HG03439 (cell line): ENCODE results near the gene LRP10.
"Not testable (repeated sequence)": the region's sequence is repeated elsewhere in the genome, so short reads cannot be mapped to it uniquely, and the experiment has no call there.

ENCODE experiments used
- ATAC-seq: cut with Tn5 transposase; IDR thresholded peaks from one replicate; pipeline ENCODE4 v1.9.1; 2021; ENCODE audit warnings: mild to moderate bottlenecking, moderate library complexity; ENCODE audit not compliant: unreplicated experiment

LRP10 gene

DNA sequence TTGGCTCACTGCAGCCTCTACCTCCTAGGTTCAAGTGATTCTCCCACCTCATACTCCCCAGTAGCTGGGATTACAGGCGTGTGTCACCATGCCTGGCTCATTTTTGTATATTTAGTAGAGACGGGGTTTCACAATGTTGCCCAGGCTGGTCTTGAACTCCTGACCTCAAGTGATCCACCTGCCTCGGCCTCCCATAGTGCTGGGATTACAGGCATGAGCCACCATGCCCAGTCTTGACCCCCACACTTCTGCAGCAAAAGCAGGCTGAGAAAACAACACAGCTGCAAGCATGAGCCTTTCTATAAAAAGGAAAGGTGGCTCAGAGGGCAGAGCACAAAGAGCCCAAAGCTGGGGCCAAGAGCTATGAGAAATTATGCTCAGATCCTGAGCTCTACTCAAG, 11.2 kb upstream of the LRP10 start:
- ATAC-seq: not testable (repeated sequence)

DNA sequence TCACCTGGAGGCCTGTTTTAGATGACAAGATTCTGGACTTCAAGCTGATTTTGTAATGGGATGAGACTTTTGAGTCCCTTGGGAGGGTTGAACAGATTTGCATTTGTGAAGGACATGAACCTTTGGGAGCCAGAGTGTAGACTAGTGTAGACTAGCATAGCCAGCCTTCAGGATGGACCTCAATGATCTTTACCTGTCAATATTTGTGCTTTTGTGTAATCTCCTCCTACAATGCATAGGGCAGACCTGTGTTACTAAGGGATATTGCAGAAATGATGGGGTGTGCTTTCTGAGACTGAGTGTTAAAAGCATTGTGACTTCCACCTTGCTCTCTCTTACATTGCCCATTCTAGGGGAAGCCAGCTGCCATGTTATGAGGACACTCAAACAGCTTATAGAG, 9.9 kb upstream of the LRP10 start:
- ATAC-seq: no peak

DNA sequence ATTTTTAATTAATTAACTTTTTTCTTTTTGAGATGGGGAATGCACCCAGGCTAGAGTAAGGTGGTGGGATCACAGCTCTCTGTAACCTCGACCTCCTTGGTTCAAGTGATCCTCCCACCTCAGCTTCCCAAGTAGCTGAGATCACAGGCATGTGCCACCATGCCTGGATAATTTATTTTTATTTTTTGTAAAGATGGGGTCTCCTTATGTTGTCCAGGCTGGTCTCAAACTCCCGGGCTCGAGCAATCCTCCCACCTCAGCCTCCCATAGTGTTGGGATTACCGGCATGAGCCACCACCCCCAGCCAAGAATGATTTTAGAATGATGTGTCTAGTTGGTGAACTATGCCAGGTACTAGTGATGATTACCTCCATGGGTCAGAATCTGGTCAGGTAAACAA, 6.6 kb upstream of the LRP10 start:
- no peak for ATAC-seq

DNA sequence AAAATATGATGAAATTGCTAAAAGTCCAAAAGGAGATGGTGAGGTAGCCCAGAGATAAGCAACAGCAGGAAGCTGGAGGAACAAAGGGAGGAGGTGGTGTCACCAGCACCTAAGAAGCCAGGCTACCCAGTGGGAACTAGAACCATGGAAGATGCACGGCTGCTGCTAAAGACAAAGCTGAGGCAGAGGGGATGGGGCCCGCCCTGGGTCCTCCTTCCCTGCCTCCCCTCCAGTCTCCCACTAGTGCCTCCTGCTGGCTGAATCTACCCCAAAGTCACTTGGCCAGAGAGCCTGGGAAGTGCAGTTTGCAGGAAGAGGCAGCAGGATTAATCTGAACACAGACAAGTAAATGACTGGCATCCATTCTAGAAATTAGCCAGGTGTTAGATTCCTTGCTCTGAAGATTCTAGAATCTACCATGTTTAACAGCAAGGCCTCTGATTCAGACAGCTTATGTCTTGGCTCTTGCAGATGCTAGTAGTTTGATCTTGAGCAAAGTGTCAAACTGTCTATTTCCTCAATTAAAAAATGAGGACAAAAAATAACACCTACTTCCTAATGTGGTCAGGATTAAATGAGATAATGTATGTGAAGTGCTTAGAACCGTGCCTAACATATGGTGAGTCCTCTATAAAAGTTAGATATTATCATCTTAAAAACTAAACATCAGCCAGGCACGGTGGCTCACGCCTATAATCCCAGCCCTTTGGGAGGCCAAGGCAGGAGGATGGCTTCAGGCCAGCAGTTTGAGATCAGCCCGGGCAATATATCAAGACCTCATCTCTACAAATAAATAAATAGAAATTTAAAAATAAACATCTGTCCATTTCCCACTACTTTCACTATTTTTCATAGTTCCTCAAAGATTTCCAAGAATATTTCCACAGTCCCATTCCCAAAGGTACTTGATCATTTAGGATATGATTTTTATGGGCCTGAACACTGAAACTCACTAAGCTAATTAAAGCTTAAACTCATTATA, 5.8 kb upstream of the LRP10 start:
- ATAC-seq: no peak

DNA sequence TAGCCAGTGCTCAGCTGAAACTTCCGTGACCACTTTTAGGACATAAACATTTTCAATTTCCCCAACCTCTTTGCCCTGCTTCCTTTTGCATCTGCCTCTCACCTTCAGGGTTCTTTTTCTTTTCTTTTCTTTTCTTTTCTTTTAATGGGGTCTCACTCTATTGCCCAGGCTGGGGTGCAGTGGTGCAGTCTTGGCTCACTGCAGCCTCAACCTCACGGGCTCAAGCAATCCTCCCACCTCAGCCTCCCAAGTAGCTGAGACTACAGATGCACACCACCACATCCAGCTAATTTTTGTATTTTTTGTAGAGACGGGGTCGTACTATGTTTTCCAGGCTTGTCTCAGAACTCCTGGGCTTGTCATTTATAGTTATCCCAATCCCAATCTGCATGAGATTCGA, 4.7 kb upstream of the LRP10 start:
- ATAC-seq: no peak

DNA sequence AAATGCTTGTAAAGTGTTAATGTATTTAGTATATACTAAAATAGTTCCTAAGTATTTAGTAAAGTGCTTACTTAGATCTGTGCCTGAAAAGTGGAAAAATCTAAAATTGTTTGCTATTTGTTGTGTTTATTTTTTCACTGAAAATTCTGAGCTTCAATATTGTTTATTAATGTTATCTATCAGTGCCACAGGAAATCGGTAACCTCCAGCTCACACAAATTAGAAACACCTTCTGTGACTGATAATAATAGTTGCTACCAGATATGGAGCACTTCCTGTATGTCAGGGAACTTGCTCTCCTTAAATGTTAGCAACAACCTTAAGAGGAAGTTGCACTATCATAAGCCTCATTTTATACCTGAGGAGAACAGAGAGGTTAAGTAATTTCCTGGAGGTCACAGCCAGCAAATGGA, 723 bp upstream of the LRP10 start:
- peak; percentile 34 for ATAC-seq

DNA sequence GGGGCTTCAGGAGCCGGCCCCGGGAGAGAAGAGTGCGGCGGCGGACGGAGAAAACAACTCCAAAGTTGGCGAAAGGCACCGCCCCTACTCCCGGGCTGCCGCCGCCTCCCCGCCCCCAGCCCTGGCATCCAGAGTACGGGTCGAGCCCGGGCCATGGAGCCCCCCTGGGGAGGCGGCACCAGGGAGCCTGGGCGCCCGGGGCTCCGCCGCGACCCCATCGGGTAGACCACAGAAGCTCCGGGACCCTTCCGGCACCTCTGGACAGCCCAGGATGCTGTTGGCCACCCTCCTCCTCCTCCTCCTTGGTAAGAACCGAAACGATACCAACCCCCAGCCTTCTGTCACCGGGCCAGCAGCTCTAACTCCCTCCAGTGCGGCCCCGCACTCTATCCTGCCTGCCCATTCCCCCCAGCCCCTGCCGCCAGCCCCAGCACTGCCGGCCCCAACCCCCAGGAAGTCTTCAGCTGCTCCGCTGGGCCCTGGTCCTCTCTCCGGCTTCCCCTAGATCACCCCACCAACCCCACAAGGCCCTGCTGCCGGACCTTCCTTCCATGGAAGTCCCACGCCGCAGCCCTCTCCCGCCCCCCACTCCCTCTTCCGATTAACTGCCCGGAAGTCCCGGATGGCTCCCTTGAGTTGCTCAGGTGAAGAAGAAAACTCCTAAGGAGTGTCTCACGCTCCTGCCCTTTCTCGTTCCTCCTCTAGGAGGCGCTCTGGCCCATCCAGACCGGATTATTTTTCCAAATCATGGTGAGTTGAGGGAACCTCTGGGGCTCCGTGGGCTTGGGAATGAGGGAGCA, 693 bp downstream of the LRP10 start:
- ATAC-seq: peak; percentile 28

DNA sequence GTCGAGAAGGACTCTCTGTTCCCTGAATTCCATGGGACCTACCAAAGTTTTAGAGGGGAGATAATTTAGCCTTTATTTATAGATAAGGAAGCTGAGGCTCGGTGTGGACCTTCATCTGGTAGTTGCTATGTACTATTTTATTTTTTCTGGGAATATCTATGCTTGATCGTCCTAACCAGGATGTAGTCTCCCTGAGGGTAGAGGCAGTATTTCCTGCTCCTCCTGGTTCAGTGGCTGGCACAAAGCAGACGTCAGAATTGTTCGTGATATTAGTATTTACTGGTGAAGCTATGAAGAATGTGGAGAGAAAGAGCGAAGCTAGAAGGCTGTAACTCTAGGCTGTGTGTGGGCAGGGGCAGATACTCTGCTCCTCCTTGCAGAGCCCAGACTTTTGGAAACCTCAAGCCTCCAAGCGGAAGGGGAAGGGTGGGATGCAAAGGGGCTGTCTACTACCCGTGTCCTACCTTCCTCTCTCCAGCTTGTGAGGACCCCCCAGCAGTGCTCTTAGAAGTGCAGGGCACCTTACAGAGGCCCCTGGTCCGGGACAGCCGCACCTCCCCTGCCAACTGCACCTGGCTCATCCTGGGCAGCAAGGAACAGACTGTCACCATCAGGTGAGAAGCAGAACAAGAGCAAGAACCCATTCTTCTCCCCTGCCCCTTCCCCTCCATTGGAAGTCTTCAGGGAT, 1.4 kb downstream of the LRP10 start:
- ATAC-seq: no peak

DNA sequence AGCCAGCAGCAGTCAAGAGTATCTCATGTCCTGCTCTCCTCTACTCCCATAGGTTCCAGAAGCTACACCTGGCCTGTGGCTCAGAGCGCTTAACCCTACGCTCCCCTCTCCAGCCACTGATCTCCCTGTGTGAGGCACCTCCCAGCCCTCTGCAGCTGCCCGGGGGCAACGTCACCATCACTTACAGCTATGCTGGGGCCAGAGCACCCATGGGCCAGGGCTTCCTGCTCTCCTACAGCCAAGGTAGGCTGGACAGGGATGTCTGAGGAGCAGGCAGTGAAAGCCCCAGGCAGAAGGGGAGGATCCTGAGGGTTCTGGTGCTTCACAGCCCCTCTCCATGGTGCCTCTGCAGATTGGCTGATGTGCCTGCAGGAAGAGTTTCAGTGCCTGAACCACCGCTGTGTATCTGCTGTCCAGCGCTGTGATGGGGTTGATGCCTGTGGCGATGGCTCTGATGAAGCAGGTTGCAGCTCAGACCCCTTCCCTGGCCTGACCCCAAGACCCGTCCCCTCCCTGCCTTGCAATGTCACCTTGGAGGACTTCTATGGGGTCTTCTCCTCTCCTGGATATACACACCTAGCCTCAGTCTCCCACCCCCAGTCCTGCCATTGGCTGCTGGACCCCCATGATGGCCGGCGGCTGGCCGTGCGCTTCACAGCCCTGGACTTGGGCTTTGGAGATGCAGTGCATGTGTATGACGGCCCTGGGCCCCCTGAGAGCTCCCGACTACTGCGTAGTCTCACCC, 3.6 kb downstream of the LRP10 start:
- no peak for ATAC-seq

DNA sequence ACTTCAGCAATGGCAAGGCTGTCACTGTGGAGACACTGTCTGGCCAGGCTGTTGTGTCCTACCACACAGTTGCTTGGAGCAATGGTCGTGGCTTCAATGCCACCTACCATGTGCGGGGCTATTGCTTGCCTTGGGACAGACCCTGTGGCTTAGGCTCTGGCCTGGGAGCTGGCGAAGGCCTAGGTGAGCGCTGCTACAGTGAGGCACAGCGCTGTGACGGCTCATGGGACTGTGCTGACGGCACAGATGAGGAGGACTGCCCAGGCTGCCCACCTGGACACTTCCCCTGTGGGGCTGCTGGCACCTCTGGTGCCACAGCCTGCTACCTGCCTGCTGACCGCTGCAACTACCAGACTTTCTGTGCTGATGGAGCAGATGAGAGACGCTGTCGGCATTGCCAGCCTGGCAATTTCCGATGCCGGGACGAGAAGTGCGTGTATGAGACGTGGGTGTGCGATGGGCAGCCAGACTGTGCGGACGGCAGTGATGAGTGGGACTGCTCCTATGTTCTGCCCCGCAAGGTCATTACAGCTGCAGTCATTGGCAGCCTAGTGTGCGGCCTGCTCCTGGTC, 4.3 kb downstream of the LRP10 start:
- no peak for ATAC-seq

DNA sequence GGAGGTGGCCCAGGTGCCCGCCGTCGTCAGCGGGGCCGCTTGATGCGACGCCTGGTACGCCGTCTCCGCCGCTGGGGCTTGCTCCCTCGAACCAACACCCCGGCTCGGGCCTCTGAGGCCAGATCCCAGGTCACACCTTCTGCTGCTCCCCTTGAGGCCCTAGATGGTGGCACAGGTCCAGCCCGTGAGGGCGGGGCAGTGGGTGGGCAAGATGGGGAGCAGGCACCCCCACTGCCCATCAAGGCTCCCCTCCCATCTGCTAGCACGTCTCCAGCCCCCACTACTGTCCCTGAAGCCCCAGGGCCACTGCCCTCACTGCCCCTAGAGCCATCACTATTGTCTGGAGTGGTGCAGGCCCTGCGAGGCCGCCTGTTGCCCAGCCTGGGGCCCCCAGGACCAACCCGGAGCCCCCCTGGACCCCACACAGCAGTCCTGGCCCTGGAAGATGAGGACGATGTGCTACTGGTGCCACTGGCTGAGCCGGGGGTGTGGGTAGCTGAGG, 5.5 kb downstream of the LRP10 start:
- no peak for ATAC-seq

DNA sequence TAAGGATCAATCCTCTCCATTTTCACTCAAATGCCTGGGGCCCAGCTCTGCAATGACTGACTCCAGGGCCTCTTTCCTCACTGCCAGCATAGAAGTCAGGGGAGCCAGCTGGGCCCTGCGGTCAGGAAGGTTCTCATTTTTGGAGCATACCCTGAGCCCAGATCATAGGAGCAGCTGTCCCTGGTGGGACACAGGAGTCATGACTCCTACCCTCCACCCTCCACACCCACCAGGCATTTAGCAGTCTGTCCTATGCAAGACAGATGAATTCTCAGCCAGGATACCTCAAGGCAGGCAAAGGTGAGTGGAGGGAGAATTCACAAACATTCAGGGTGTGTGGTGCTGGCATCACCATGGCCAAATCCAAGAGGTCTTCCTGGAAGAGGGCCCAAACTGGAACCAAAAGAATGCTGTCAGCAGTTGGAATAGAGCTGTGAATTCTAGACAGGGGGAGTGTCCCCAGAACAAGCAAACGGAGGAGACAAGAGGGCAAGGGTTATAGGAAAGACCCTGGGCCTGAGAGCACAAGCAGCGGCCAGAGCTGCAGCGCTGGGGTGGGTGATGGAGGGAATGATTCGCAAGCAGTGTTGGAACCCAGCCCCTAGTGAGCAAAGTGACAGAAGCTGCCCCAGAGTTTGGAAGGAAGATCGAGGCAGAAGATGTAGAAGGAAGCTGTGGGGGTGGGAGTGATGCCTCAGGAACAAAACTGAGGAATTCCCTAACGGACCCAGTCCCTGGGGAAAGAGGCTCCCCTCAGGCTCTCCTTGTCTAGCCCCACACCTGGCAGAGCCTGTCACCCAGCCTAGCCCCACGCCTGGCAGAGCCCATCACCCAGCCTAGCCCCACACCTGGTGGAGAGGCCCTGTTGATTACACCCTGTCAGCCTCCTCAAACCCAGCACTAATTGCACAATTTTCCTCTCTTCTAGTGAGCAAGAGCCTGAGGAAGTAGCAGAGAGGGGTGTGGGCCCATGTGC, 7.0 kb downstream of the LRP10 start:
- no peak for ATAC-seq

DNA sequence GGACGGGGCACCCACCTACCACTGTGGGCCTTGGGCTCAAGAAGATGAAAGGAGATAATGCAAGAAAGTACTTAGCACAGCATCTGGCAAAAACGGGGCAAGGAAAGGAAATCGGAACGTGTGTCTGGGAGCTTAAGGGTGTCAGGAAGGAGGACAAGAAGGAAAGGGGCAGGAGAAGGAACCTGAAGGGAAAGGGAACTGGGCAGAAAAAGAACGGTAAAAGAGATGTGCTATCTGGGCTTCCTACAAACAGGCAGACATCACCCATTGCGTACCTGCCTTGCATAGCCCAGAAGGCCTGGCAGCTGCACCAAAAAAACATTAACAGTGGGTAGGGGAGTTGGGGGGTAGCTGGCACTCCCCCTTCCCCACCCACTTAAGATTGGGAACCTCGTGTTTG, 10.5 kb downstream of the LRP10 start:
- ATAC-seq: no peak

DNA sequence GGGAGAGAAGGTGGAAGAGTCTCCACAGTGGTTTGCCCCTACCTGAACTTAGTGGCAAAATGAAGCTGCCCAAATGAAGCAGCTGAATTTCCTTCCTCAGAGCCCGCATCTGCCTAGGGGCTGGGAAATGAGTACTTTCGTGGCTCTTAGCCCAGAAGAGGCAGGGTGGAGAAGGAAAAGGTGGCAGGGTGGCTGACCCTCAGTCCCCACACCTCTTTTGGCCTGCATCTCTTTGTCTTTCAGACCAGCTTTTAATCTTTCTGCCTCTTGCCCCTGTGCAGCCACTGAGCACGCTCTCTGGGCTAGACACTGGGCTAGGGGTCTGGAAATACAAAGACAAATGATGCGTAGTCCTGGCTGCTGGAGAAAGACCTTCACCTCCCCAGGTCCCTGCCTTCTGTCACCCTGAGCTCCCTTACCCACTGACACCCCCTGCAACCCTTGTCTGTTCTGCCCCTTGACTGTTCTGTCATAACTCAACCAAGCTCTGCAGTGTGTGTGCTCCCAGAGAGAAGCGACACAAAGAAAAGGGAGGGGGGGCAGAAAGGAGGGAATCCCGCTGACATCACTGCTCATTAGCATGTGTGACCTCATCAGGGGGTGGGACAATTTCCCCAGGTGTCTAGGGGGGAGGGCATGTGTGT, 11.1 kb downstream of the LRP10 start:
- no peak for ATAC-seq

DNA sequence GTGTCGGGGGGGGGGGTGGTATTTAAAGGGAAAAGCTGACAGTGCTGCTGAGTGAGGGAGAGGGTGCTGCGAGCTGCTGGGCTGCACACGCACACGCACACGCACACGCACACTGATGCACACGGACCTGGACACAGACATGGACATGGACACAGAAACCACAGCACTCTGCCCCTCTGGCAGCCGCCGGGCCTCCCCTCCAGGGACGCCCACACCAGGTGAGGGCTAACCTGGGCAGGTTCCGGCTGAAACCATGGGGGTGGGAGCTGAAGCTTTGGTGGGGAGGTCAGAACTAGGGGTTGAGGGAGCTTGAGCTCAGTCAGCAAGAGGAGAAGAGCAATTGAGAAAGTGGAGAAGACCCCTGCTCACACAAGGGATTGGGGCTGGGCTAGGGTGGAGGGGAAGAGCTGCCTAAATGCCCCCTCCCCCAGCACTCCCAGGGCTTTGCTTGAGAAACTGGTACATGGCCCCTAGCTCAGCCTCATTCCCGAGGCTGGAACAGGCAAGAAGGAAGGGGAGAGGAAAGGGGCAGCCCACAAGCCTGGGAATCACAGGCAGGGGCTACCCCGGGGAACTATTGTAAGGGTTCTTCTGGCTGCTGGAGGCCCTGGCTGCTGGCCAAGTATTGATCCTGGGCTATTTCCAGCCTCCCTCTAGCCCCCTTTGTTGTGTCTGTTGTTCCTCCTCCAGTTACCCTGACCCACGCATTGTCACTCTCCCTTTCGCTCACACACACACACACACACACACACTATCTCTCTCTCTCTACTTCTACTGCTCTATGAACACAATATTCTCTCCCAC, 11.8 kb downstream of the LRP10 start, which contains the start of gene REM2:
Gene REM2 (plus strand): TSS at position 50 of the 804 bp plus-strand sequence. CDS start 66 bp downstream, at position 116.
- no peak for ATAC-seq

DNA sequence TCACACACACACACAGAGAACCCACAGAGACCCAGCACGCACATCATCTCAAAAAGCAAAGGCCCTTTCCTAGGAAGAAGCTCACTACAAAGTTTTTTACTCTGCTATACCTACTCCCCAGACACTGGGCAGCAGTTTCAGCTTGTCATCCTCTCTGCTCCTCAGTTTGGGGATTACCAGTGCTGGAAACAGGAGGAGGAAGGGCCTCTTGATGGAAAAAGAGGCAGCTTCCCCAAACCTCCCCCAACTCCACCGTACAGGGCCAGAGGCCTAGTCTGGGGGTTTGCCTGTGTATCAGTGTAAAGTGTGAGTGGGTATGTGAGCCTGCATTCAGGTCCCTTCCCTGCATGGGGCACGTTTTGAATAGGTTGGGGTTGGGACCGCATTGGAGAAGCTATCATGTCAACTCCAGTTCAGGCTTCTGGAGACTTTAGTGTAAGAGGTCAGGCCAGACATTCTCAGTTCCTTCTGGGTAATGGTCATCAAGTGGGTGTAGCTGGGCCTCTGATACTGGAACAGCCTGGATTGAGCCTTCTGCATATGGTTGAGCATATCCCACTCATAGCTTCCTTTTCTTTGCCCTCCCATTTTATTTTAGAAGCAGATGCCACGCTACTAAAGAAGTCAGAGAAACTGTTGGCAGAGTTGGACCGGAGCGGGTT, 12.7 kb downstream of the LRP10 start:
- no peak for ATAC-seq
